Testis (tissue), 3 donors: ENCODE results near the gene CHRNA5. TPM values are rescaled to one million over a fixed set of nuclear protein-coding genes. Genes with fewer than 3 reads are reported as not detected.

Experiments used
- DNase-seq: peaks from one replicate; pipeline ENCODE4 v3.0.0-alpha.2; 2019
- H3K27ac ChIP-seq, 2 donors: fragments of 200-600 bp; sonication (generic); one replicate each; pipeline ENCODE4 v1.5.1; 2019
- H3K27me3 ChIP-seq: fragments of 200-600 bp; sonication (generic); one replicate; pipeline ENCODE4 v1.5.1; 2019
- H3K36me3 ChIP-seq: fragments of 200-600 bp; sonication (generic); one replicate; pipeline ENCODE4 v1.5.1; 2017; ENCODE audit warnings: low read depth; ENCODE audit errors: missing control alignments
- H3K4me1 ChIP-seq: fragments of 200-600 bp; sonication (generic); one replicate; pipeline ENCODE4 v1.5.1; 2019
- H3K4me3 ChIP-seq, 2 donors: fragments of 200-600 bp; sonication (generic); one replicate each; pipeline ENCODE4 v1.5.1; 2017 to 2019
- H3K9me3 ChIP-seq: fragments of 200-600 bp; sonication (generic); one replicate; pipeline ENCODE4 v1.5.1; 2017
- CTCF ChIP-seq, 3 experiments: fragments of 450-650 bp in 2 of 3; fragments of 200-600 bp in 1 of 3; sonication (generic) in 1 of 3; IDR thresholded peaks; one replicate each; pipeline ENCODE4 v1.5.1; 2016 to 2019; ENCODE audit warnings: antibody characterized with exemption in 3 of 3, mild to moderate bottlenecking in 2 of 3, moderate library complexity in 1 of 3
- POLR2A ChIP-seq: fragments of 450-650 bp; IDR thresholded peaks from one replicate; pipeline ENCODE4 v1.6.1; 2017; ENCODE audit warnings: antibody characterized with exemption, mild to moderate bottlenecking, moderate library complexity
- WGBS, 2 donors: methylation state at CpG; one replicate each; pipeline ENCODE4 v1.1.5; 2018; 5-methylcytosine and 5-hydroxymethylcytosine counted together
- intact Hi-C: fragments of 100-400 bp; cut with DNase I; formaldehyde crosslinking; loops from one replicate; pipeline ENCODE4 v1.15.1; 2023; ENCODE audit warnings: low total_unique reads
- polyA plus RNA-seq: library from polyadenylated mRNA; stranded (reverse); fragments of 350-450 nt; fragmentation: Illumina TruSeq; extraction: RNeasy Lipid Tissue Mini Kit (QIAGEN cat#74804); gene quantifications from one replicate; pipeline ENCODE4 v1.2.3, GENCODE V29; 2014; ENCODE audit warnings: low read depth, low replicate concordance; ENCODE audit not compliant: insufficient read depth
- total RNA-seq, 2 donors: library from RNA; depleted of rRNA; stranded (reverse); fragments of >200 nt; gene quantifications; one replicate each; pipeline ENCODE4 v1.2.3, GENCODE V29; 2016

CHRNA5 gene
- total and polyA plus RNA-seq, 3 donors from 2014 or later: 3.5 to 4.4 (median 3.7) TPM

- intact Hi-C loops: no loop called here
- Histone ChIP-seq H3K4me3 (no peak overlapping the region), H3K36me3 (no peaks in the 10 kb centered on the region), H3K4me1 (peaks cover 4% of the 10 kb centered on the region), H3K9me3 (no peaks in the 10 kb centered on the region), H3K27me3 (no peaks in the 10 kb centered on the region), H3K27ac (no peak overlapping the region)
- no peak for DNase-seq
- TF ChIP-seq CTCF (IDR thresholded peaks at IDR 0.05) (no peak), POLR2A (no peak)
- WGBS, 2 donors: 81 to 91% methylated on average over 2 of the region's 2 CpGs
Measured at GRCh38 chr15:78636378-78636859, 71.1 kb downstream of the CHRNA5 start.

GRCh38 chr15:78637776-78638435 is 72.6 kb downstream of the CHRNA5 start:
- no peak overlapping the region for H3K27ac ChIP-seq
- no peaks in the 10 kb centered on the region for H3K36me3 ChIP-seq
- no peaks in the 10 kb centered on the region for H3K9me3 ChIP-seq
- H3K27me3 ChIP-seq: no peaks in the 10 kb centered on the region
- H3K4me3 ChIP-seq: no peak overlapping the region
- TF ChIP-seq POLR2A: no peak
- TF ChIP-seq CTCF (IDR thresholded peaks at IDR 0.05): no peak
- DNase-seq: no peak
- H3K4me1 ChIP-seq: peaks cover 4% of the 10 kb centered on the region
- intact Hi-C loops: no loop called here
- WGBS, 2 donors: 70 to 88% methylated on average over 2 to 4 of the region's 4 CpGs

GRCh38 chr15:78638658-78639314 is 73.5 kb downstream of the CHRNA5 start:
- Histone ChIP-seq H3K4me1 (peaks cover 4% of the 10 kb centered on the region), H3K27ac (no peak overlapping the region), H3K27me3 (no peaks in the 10 kb centered on the region), H3K4me3 (no peak overlapping the region), H3K36me3 (no peaks in the 10 kb centered on the region), H3K9me3 (no peaks in the 10 kb centered on the region)
- 58 to 70% methylated on average over 4 of the region's 4 CpGs for WGBS, 2 donors
- peak; percentile 79 for DNase-seq
- TF ChIP-seq CTCF (IDR thresholded peaks at IDR 0.05) (peak; percentile 29 to 69 (median 32)), POLR2A (no peak)
- intact Hi-C loops: no loop called here

GRCh38 chr15:78640527-78641101 is 75.3 kb downstream of the CHRNA5 start:
- Histone ChIP-seq H3K4me1 (peaks cover 4% of the 10 kb centered on the region), H3K4me3 (peak overlapping the region; percentile 37 to 62), H3K27ac (no peak overlapping the region), H3K9me3 (no peaks in the 10 kb centered on the region), H3K27me3 (no peaks in the 10 kb centered on the region), H3K36me3 (no peaks in the 10 kb centered on the region)
- intact Hi-C loops: no loop called here
- TF ChIP-seq CTCF (IDR thresholded peaks at IDR 0.05): no peak
- TF ChIP-seq POLR2A: no peak
- no peak for DNase-seq
- WGBS, 2 donors: 7 to 13% methylated on average over 18 to 27 of the region's 32 CpGs
